ENCODE measurements around the gene ABCA9.
"Not testable (repeated sequence)": the region's sequence is repeated elsewhere in the genome, so short reads cannot be mapped to it uniquely, and the experiment has no call there.

ABCA9 gene

DNA sequence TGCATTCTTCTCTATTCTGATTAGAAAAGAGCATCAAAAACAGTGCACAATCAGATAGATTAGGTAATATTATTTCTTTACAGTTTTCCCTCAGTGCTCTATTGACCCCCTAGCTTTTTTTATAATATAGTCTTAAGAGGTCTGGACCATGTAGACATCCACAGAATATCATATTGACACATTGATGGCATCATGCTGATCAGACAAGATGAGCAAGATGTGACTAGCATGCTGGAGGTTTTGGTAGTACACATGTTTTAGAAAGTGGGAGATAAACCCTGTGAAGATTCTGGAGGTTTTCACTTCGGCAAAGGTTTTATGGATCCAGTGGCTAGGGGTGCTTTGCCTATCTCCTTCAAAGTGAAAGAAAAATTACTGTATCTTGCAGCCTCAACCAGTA is 102.8 kb downstream of the ABCA9 start:
- Histone ChIP-seq H3K27me3 (ENCODE audit: insufficient read depth, insufficient read length) (no peaks in the 10 kb centered on the region), H3K4me3 (ENCODE audit: insufficient read length, low read depth) (no peak overlapping the region), H3K9ac (ENCODE audit: insufficient read length, low read depth) (no peak overlapping the region), H3K9me3 (ENCODE audit: insufficient read depth, low read length) (no peaks in the 10 kb centered on the region), H3K4me1 (ENCODE audit: insufficient read depth, insufficient read length) (no peaks in the 10 kb centered on the region), H3K36me3 (ENCODE audit: insufficient read depth, insufficient read length, low read length) (no peaks in the 10 kb centered on the region)
- DNase-seq (ENCODE audit: low read depth, low spot score), result no peak
- TF ChIP-seq SUZ12 (IDR thresholded peaks at IDR 0.05; ENCODE audit: extremely low read depth, insufficient read depth, insufficient read length), result no peak

DNA sequence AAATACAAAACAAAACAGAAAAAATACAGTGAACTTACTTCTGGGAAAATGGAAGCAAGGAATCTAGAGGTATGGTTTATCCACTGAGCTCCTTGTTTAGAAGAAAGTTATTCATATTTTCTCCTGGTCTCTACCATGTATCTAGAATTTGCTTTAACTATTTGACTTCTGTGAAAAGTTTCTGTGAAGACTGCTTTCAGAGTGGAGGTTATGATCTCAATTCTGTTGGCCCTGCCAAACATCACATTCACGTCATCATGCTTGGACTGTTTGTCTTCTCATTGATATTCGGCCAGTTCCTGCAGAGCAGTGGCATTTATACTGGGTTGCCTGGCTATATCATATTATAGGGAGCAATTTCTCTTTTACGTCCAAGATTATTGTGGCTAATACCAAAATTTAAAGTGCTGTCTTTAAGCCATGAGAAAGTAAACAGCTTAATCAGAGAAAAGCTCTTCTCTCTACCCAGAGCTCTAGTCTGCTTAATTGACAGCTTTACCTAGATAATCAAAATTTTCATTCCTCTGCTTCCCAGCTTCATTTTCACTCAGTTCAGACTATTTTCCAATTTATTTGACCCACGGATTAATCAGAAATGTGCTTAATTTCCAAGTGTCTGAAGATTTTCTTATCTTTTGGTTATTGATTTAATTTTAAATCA is 105.4 kb downstream of the ABCA9 start, which contains the start of gene ABCA8:
Gene ABCA8, minus strand, starts transcription at position 212 of the 661 bp plus-strand sequence. CDS start 13,358 bp downstream, outside the sequence.
- DNase-seq (ENCODE audit: low read depth, low spot score), result no peak
- TF ChIP-seq SUZ12 (IDR thresholded peaks at IDR 0.05; ENCODE audit: extremely low read depth, insufficient read depth, insufficient read length) (no peak), ZNF274 (IDR thresholded peaks at IDR 0.05; ENCODE audit: low read depth, low read length) (no peak), YY1 (IDR thresholded peaks at IDR 0.05; ENCODE audit: insufficient read depth, insufficient read length) (no peak)
- no peaks in the 10 kb centered on the region for H3K9me3 ChIP-seq (ENCODE audit: insufficient read depth, low read length)
- H3K4me3 ChIP-seq (ENCODE audit: insufficient read length, low read depth), result no peak within 1 kb of the TSS
- H3K36me3 ChIP-seq (ENCODE audit: insufficient read depth, insufficient read length, low read length), result no peaks in the 10 kb centered on the region
- no peak within 1 kb of the TSS for H3K9ac ChIP-seq (ENCODE audit: insufficient read length, low read depth)
- no peaks in the 10 kb centered on the region for H3K27me3 ChIP-seq (ENCODE audit: insufficient read depth, insufficient read length)
- no peaks in the 10 kb centered on the region for H3K4me1 ChIP-seq (ENCODE audit: insufficient read depth, insufficient read length)

DNA sequence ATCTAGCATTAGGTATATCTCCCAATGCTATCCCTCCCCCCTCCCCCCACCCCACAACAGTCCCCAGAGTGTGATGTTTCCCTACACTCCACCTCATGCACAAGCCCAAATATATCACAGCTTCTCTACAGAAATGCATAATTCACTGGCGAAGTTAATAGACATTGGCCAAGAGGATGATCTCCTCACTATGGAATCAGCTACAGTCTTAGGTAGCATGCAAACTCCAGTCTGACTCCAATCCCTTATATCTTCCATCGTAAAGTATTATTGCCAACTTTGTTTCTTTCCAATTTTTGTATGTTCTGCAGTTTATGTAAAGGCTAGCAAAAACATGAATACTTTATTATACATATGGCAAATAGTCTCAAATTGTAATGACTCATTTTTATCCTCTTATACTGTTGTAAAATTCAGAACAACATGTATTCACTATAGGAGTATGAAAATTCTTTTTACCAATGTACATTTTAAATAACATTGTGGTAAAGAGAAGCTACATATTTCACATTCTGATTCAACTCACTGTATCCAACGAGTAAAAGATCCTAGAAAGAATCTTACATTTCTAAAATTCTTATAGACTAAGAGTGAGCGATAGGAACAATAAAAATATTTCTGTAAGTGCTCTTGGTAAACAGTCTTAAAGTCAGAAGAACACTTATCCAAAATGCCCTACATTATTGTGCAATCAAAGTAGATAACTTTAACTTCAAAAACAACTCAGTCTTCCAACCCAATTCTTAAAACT is 106.4 kb downstream of the ABCA9 start:
- H3K36me3 ChIP-seq (ENCODE audit: insufficient read depth, insufficient read length, low read length), result no peaks in the 10 kb centered on the region
- H3K4me3 ChIP-seq (ENCODE audit: insufficient read length, low read depth), result no peak overlapping the region
- TF ChIP-seq SUZ12 (IDR thresholded peaks at IDR 0.05; ENCODE audit: extremely low read depth, insufficient read depth, insufficient read length) (no peak), YY1 (IDR thresholded peaks at IDR 0.05; ENCODE audit: insufficient read depth, insufficient read length) (no peak), ZNF274 (IDR thresholded peaks at IDR 0.05; ENCODE audit: low read depth, low read length) (no peak)
- H3K27me3 ChIP-seq (ENCODE audit: insufficient read depth, insufficient read length), result no peaks in the 10 kb centered on the region
- H3K9me3 ChIP-seq (ENCODE audit: insufficient read depth, low read length), result no peaks in the 10 kb centered on the region
- H3K4me1 ChIP-seq (ENCODE audit: insufficient read depth, insufficient read length), result no peaks in the 10 kb centered on the region
- no peak overlapping the region for H3K9ac ChIP-seq (ENCODE audit: insufficient read length, low read depth)
- no peak for DNase-seq (ENCODE audit: low read depth, low spot score)

DNA sequence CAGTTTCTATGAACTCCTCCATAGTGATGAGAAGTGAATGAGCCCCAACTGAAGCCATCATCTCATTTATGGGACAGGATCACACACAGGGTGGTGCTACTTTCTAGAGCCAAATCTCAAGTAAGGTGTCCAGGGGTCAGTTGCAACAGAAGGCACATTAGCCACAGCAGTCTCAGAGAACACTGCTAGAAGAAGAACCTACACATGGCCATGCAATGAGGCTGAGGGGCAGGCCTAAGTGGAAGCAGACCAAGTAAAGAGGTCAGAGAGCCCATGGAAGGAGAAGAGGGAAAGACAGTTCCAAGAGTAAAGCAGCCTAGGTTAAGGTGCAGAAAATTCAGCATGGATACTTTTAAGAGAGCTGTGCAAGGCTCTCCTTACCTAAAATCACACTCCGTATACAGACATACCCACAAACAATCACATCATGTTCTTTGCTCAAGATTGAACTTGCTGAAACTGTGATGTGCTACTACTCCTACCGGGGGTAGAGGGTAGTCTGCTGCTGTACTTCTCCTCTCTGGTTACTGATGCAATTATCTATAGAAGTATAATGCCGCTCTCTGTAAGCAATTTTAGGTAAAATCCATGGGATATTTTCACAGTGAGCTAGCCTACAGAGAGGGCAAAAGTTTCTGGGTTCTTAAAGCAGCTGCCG is 107.3 kb downstream of the ABCA9 start:
- H3K4me1 ChIP-seq (ENCODE audit: insufficient read depth, insufficient read length), result no peaks in the 10 kb centered on the region
- TF ChIP-seq ZNF274 (IDR thresholded peaks at IDR 0.05; ENCODE audit: low read depth, low read length) (no peak), SUZ12 (IDR thresholded peaks at IDR 0.05; ENCODE audit: extremely low read depth, insufficient read depth, insufficient read length) (no peak), YY1 (IDR thresholded peaks at IDR 0.05; ENCODE audit: insufficient read depth, insufficient read length) (no peak)
- no peak for DNase-seq (ENCODE audit: low read depth, low spot score)
- no peaks in the 10 kb centered on the region for H3K9me3 ChIP-seq (ENCODE audit: insufficient read depth, low read length)
- H3K9ac ChIP-seq (ENCODE audit: insufficient read length, low read depth), result no peak overlapping the region
- H3K27me3 ChIP-seq (ENCODE audit: insufficient read depth, insufficient read length), result no peaks in the 10 kb centered on the region
- no peak overlapping the region for H3K4me3 ChIP-seq (ENCODE audit: insufficient read length, low read depth)
- no peaks in the 10 kb centered on the region for H3K36me3 ChIP-seq (ENCODE audit: insufficient read depth, insufficient read length, low read length)

DNA sequence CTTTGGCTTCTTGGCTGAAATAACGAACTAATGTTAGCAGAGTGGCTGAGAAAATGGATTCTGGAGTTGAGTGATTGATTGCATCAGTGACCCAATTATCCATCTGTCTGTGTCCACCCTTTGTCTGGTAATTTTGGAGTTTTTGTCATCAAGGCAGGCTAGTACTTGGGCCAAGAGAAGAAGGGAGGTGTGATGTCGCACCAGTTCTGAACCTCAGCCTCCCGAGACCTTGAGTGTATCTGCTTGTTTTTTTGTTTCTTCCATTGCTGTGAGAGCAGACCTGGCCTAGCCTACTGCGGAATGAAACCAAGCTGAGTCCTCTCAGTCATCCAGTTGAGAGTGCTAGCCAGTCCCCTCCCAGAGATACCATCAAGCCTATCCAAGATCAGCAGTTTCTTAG is 110.0 kb downstream of the ABCA9 start:
- TF ChIP-seq ZNF274 (IDR thresholded peaks at IDR 0.05; ENCODE audit: low read depth, low read length) (no peak), YY1 (IDR thresholded peaks at IDR 0.05; ENCODE audit: insufficient read depth, insufficient read length) (no peak), SUZ12 (IDR thresholded peaks at IDR 0.05; ENCODE audit: extremely low read depth, insufficient read depth, insufficient read length) (no peak)
- no peak for DNase-seq (ENCODE audit: low read depth, low spot score)
- Histone ChIP-seq H3K9me3 (ENCODE audit: insufficient read depth, low read length) (no peaks in the 10 kb centered on the region), H3K36me3 (ENCODE audit: insufficient read depth, insufficient read length, low read length) (no peaks in the 10 kb centered on the region), H3K4me1 (ENCODE audit: insufficient read depth, insufficient read length) (no peaks in the 10 kb centered on the region), H3K9ac (ENCODE audit: insufficient read length, low read depth) (no peak overlapping the region), H3K27me3 (ENCODE audit: insufficient read depth, insufficient read length) (no peaks in the 10 kb centered on the region), H3K4me3 (ENCODE audit: insufficient read length, low read depth) (no peak overlapping the region)

DNA sequence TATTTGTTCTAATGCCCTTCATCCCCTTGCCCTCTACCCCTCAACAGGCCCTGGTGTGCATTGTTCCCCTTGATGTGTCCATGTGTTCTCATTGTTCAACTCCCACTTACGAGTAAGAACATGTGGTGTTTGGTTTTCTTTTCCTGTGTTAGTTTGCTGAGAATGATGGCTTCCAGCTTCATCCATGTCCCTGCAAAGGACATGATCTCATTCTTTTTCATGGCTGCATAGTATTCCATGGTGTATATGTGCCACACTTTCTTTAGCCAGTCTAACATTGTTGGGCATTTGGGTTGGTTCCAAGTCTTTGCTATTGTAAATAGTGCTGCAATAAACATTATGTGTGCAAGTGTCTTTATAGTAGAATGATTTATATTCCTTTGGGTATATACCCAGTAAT is 112.9 kb downstream of the ABCA9 start:
- not testable (repeated sequence) for H3K4me1 ChIP-seq (ENCODE audit: insufficient read depth, insufficient read length); H3K36me3 ChIP-seq (ENCODE audit: insufficient read depth, insufficient read length, low read length); H3K9me3 ChIP-seq (ENCODE audit: insufficient read depth, low read length); H3K4me3 ChIP-seq (ENCODE audit: insufficient read length, low read depth); H3K9ac ChIP-seq (ENCODE audit: insufficient read length, low read depth); DNase-seq (ENCODE audit: low read depth, low spot score); H3K27me3 ChIP-seq (ENCODE audit: insufficient read depth, insufficient read length)

DNA sequence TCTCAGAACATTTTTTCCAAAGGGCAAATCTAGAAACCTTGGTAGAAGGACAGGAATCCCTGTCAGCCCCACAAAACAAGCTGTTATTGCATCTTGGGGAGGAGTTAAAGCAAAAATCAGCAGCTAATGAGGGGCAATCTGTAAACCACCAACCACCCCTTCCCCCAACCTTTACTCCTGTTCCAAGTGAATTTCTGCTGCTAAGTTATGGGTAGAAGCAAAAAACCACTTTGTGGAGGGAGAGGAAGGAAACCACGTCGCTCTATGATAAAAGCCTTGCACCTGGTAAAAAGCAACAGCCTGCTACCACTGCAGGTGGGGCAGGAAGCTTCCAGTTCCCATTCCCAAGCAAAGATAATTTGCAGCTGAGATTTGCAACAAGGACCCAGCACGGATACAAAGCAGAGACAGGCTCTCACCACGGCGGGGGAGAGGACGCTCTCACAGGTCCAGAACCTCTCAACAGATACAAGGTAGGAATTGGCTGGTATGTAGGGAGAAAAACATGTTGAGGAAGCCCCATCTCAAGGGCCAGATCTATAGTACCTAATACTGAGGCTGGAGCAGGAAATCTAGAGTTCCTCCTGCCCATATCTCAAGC is 116.2 kb downstream of the ABCA9 start:
- Histone ChIP-seq H3K9ac (ENCODE audit: insufficient read length, low read depth) (no peak overlapping the region), H3K4me3 (ENCODE audit: insufficient read length, low read depth) (no peak overlapping the region), H3K4me1 (ENCODE audit: insufficient read depth, insufficient read length) (no peaks in the 10 kb centered on the region), H3K9me3 (ENCODE audit: insufficient read depth, low read length) (no peaks in the 10 kb centered on the region), H3K27me3 (ENCODE audit: insufficient read depth, insufficient read length) (no peaks in the 10 kb centered on the region), H3K36me3 (ENCODE audit: insufficient read depth, insufficient read length, low read length) (no peaks in the 10 kb centered on the region)
- TF ChIP-seq SUZ12 (IDR thresholded peaks at IDR 0.05; ENCODE audit: extremely low read depth, insufficient read depth, insufficient read length), result no peak
- no peak for DNase-seq (ENCODE audit: low read depth, low spot score)

DNA sequence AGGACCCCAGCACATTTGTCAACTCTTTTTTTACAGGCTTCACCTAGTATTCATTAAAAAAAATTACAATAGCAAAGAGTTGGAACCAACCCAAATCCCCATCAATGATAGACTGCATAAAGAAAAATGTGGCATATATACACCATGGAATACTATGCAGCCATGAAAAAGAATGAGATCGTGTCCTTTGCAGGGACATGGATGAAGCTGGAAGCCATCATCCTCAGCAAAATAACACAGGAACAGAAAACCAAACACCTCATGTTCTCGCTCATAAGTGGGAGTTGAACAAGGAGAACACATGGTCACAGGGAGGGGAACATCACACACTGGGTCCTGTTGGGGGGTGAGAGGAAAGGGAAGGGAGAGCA is 116.9 kb downstream of the ABCA9 start:
- not testable (repeated sequence) for H3K9me3 ChIP-seq (ENCODE audit: insufficient read depth, low read length); DNase-seq (ENCODE audit: low read depth, low spot score); H3K4me1 ChIP-seq (ENCODE audit: insufficient read depth, insufficient read length); H3K4me3 ChIP-seq (ENCODE audit: insufficient read length, low read depth); H3K27me3 ChIP-seq (ENCODE audit: insufficient read depth, insufficient read length); H3K9ac ChIP-seq (ENCODE audit: insufficient read length, low read depth); H3K36me3 ChIP-seq (ENCODE audit: insufficient read depth, insufficient read length, low read length)

Measured in NT2/D1 (cell line).